IMR-90 (cell line): ENCODE results near the gene RNF40. TPM values are rescaled to one million over a fixed set of nuclear protein-coding genes. Genes with fewer than 3 reads are reported as not detected.

ENCODE experiments used
- microRNA-seq, 2 experiments: library from miRNA; stranded (forward) in 1 of 2; unstranded in 1 of 2; fragments of 10-50 nt in 1 of 2; fragments of <30 nt in 1 of 2; gene quantifications in 1 of 2; microRNA quantifications in 1 of 2; one replicate each; pipeline versions ENCODE3 to v1.1.0; 2013 to 2020; ENCODE audit not compliant: insufficient read depth in 1 of 2, insufficient read length in 1 of 2, unreplicated experiment in 1 of 2
- polyA plus RNA-seq, 3 experiments: library from polyadenylated mRNA; depleted of rRNA; stranded (reverse); fragments of >200 nt; gene quantifications; 2 replicates each; pipeline ENCODE4 v1.2.3, GENCODE V29; 2012; ENCODE audit warnings: low replicate concordance in 1 of 3
- small RNA-seq, 5 experiments: library from RNA; depleted of rRNA; stranded (forward); fragments of <200 nt; gene quantifications; one replicate each; pipeline ENCODE3, GENCODE V24; 2012
- total RNA-seq: library from RNA; depleted of rRNA; stranded (reverse); fragments of >200 nt; gene quantifications from 2 replicates; pipeline ENCODE4 v1.2.3, GENCODE V29; 2012; rRNA removed

RNF40 gene
- total and polyA plus RNA-seq, 2 of the 4 experiments (the other 2 are of a cell fraction) = 46.7 to 72.4 TPM

Small RNA genes lying within 50 kb of the gene (microRNA-seq; reads per million reads assigned to microRNA genes)
- gene RF00017 (ENCODE audit: insufficient read depth, insufficient read length) = not detected

Small RNA genes lying within 50 kb of the gene (small RNA-seq; reads per million reads assigned to genes)
- 0 reads per million in 5 experiments for gene RF00017

Other genes starting within 250 kb of the RNF40 start
- gene ZNF768, start 235.8 kb upstream of the RNF40 start, total RNA-seq = 9.2 and 9.3 TPM in 2 replicates
- gene ZNF768, start 235.8 kb upstream of the RNF40 start, polyA plus RNA-seq (2012; rRNA removed) = 20.3 and 22.1 TPM in 2 replicates
- gene ZNF747, start 227.5 kb upstream of the RNF40 start, total RNA-seq = 1.9 and 2.0 TPM in 2 replicates
- gene ZNF747, start 227.5 kb upstream of the RNF40 start, polyA plus RNA-seq (2012; rRNA removed) = 2.6 and 2.9 TPM in 2 replicates
- gene ZNF764, start 203.9 kb upstream of the RNF40 start, total RNA-seq = 2.2 and 2.5 TPM in 2 replicates
- 4.6 and 5.3 TPM in 2 replicates for gene ZNF764, start 203.9 kb upstream of the RNF40 start, polyA plus RNA-seq (2012; rRNA removed)
- gene ZNF688, start 190.6 kb upstream of the RNF40 start, total RNA-seq = 1.7 and 1.8 TPM in 2 replicates
- 3.7 and 5.5 TPM in 2 replicates for gene ZNF688, start 190.6 kb upstream of the RNF40 start, polyA plus RNA-seq (2012; rRNA removed)
- 2.8 and 2.9 TPM in 2 replicates for gene ZNF785, start 176.6 kb upstream of the RNF40 start, total RNA-seq
- gene ZNF785, start 176.6 kb upstream of the RNF40 start, polyA plus RNA-seq (2012; rRNA removed) = 4.0 and 4.2 TPM in 2 replicates
- 1.9 and 2.7 TPM in 2 replicates for gene ZNF689, start 151.9 kb upstream of the RNF40 start, total RNA-seq
- gene ZNF689, start 151.9 kb upstream of the RNF40 start, polyA plus RNA-seq (2012; rRNA removed) = 2.9 and 3.8 TPM in 2 replicates
- 1.4 and 2.2 TPM in 2 replicates for gene PRR14, start 111.4 kb upstream of the RNF40 start, total RNA-seq
- gene PRR14, start 111.4 kb upstream of the RNF40 start, polyA plus RNA-seq (2012; rRNA removed) = 11.8 and 11.9 TPM in 2 replicates
- gene FBRS, start 103.9 kb upstream of the RNF40 start, total RNA-seq = 2.0 and 2.8 TPM in 2 replicates
- gene FBRS, start 103.9 kb upstream of the RNF40 start, polyA plus RNA-seq (2012; rRNA removed) = 20.5 and 22.4 TPM in 2 replicates
- 4.5 and 6.4 TPM in 2 replicates for gene SRCAP, start 63.2 kb upstream of the RNF40 start, total RNA-seq
- 8.2 and 8.9 TPM in 2 replicates for gene SRCAP, start 63.2 kb upstream of the RNF40 start, polyA plus RNA-seq (2012; rRNA removed)
- 26.0 and 26.7 TPM in 2 replicates for gene PHKG2, start 13.9 kb upstream of the RNF40 start, total RNA-seq
- gene PHKG2, start 13.9 kb upstream of the RNF40 start, polyA plus RNA-seq (2012; rRNA removed) = 37.7 and 38.9 TPM in 2 replicates
- 0.90 and 1.7 TPM in 2 replicates for gene CFAP119, start 260 bp upstream of the RNF40 start, total RNA-seq
- 7.6 and 8.8 TPM in 2 replicates for gene CFAP119, start 260 bp upstream of the RNF40 start, polyA plus RNA-seq (2012; rRNA removed)
- 9.1 and 9.4 TPM in 2 replicates for gene ZNF629, start 24.9 kb downstream of the RNF40 start, total RNA-seq
- 6.6 and 7.3 TPM in 2 replicates for gene ZNF629, start 24.9 kb downstream of the RNF40 start, polyA plus RNA-seq (2012; rRNA removed)
- gene BCL7C, start 131.8 kb downstream of the RNF40 start, total RNA-seq = 32.3 and 38.6 TPM in 2 replicates
- 34.9 and 54.4 TPM in 2 replicates for gene BCL7C, start 131.8 kb downstream of the RNF40 start, polyA plus RNA-seq (2012; rRNA removed)
- 0.18 and 0.56 TPM in 2 replicates for gene CTF1, start 134.3 kb downstream of the RNF40 start, total RNA-seq
- 12.9 and 13.8 TPM in 2 replicates for gene CTF1, start 134.3 kb downstream of the RNF40 start, polyA plus RNA-seq (2012; rRNA removed)
- gene FBXL19, start 161.2 kb downstream of the RNF40 start, total RNA-seq = 5.0 and 5.8 TPM in 2 replicates
- gene FBXL19, start 161.2 kb downstream of the RNF40 start, polyA plus RNA-seq (2012; rRNA removed) = 13.8 and 19.6 TPM in 2 replicates
- gene ORAI3, start 186.7 kb downstream of the RNF40 start, total RNA-seq = 6.8 and 6.9 TPM in 2 replicates
- gene ORAI3, start 186.7 kb downstream of the RNF40 start, polyA plus RNA-seq (2012; rRNA removed) = 16.9 TPM in 2 replicates
- 0.54 and 0.56 TPM in 2 replicates for gene SETD1A, start 195.4 kb downstream of the RNF40 start, total RNA-seq
- gene SETD1A, start 195.4 kb downstream of the RNF40 start, polyA plus RNA-seq (2012; rRNA removed) = 5.8 and 6.5 TPM in 2 replicates
- gene HSD3B7, start 222.9 kb downstream of the RNF40 start, total RNA-seq = 9.4 and 11.3 TPM in 2 replicates
- 8.5 and 9.3 TPM in 2 replicates for gene HSD3B7, start 222.9 kb downstream of the RNF40 start, polyA plus RNA-seq (2012; rRNA removed)
- 3.9 TPM in 2 replicates for gene STX1B, start 248.3 kb downstream of the RNF40 start, total RNA-seq
- 11.4 and 14.9 TPM in 2 replicates for gene STX1B, start 248.3 kb downstream of the RNF40 start, polyA plus RNA-seq (2012; rRNA removed)